Upper lobe of left lung (tissue), 4 donors: ENCODE measurements around the gene SVIL.

Experiments
- CTCF ChIP-seq, 6 experiments: fragments of 450-650 bp in 4 of 6; fragments of 200-600 bp in 2 of 6; sonication (generic) in 2 of 6; IDR thresholded peaks; one replicate each; pipeline ENCODE4 v1.5.1; 2016 to 2019; ENCODE audit warnings: antibody characterized with exemption in 6 of 6
- EP300 ChIP-seq, 4 donors: sonication (generic); formaldehyde crosslinking; IDR thresholded peaks; one replicate each; pipeline ENCODE4 v1.5.1; 2017; ENCODE audit warnings: antibody characterized with exemption in 4 of 4, control low read depth in 2 of 4
- POLR2A ChIP-seq, 4 donors: fragments of 450-650 bp; IDR thresholded peaks; one replicate each; pipeline ENCODE4 v1.5.1; 2016 to 2017; ENCODE audit warnings: antibody characterized with exemption in 4 of 4, mild to moderate bottlenecking in 2 of 4
- POLR2AphosphoS5 ChIP-seq, 2 donors: sonication (generic); formaldehyde crosslinking; IDR thresholded peaks; one replicate each; pipeline ENCODE4 v1.5.1; 2017; ENCODE audit warnings: antibody characterized with exemption in 2 of 2

- TF ChIP-seq CTCF (IDR thresholded peaks at IDR 0.05) (no peak), POLR2A (IDR thresholded peaks at IDR 0.05) (no peak), POLR2AphosphoS5 (IDR thresholded peaks at IDR 0.05) (no peak), EP300 (IDR thresholded peaks at IDR 0.05) (no peak)
These were observed 196.9 kb downstream of the SVIL start for GRCh38 chr10:29437871-29438270.
